Thoracic aorta (tissue), 2 donors: ENCODE measurements around the gene SPTBN5. TPM values are rescaled to one million over a fixed set of nuclear protein-coding genes. Genes with fewer than 3 reads are reported as not detected.

Experiments used
- ATAC-seq: fragments of 150-250 bp; one replicate; pipeline ENCODE4 v1.8.0; 2017; ENCODE audit warnings: low read depth; ENCODE audit not compliant: insufficient number of reproducible peaks, low FRiP score
- DNase-seq: peaks from one replicate; pipeline ENCODE4 v3.0.0-alpha.2; 2020; ENCODE audit warnings: low spot score
- H3K27ac ChIP-seq, 2 donors: fragments of 200-600 bp; sonication (generic); 1 replicate in 1 of 2; 2 replicates in 1 of 2; pipeline ENCODE4 v1.5.1; 2016; ENCODE audit warnings: mild to moderate bottlenecking in 2 of 2, moderate library complexity in 2 of 2
- H3K27me3 ChIP-seq: fragments of 200-600 bp; sonication (generic); replicated peaks from 2 replicates; pipeline ENCODE4 v1.6.0; 2016; ENCODE audit warnings: mild to moderate bottlenecking; ENCODE audit not compliant: insufficient read depth
- H3K36me3 ChIP-seq: fragments of 200-600 bp; sonication (generic); one replicate; pipeline ENCODE4 v1.5.1; 2016
- H3K4me1 ChIP-seq, 2 donors: fragments of 200-600 bp; sonication (generic); 1 replicate in 1 of 2; 2 replicates in 1 of 2; pipeline versions ENCODE4 v1.5.1 to v1.6.0; 2016; ENCODE audit warnings: low read depth in 2 of 2, mild to moderate bottlenecking in 1 of 2; ENCODE audit not compliant: control insufficient read depth in 1 of 2
- H3K4me3 ChIP-seq: fragments of 200-600 bp; sonication (generic); 2 replicates; pipeline ENCODE4 v1.5.1; 2016; ENCODE audit warnings: mild to moderate bottlenecking
- H3K9me3 ChIP-seq: fragments of 200-600 bp; sonication (generic); 2 replicates; pipeline ENCODE4 v1.5.1; 2016
- total RNA-seq, 2 donors: library from RNA; depleted of rRNA; stranded (reverse); fragments of >200 nt; gene quantifications; one replicate each; pipeline versions ENCODE4 v1.1.0 to v1.2.3, GENCODE V29; 2016
- TF ChIP-seq, protein P1 (sequence below): fragments of 200-600 bp; sonication (generic); IDR thresholded peaks from one replicate; pipeline ENCODE4 v1.5.1; 2019; ENCODE audit warnings: antibody characterized with exemption

SPTBN5 gene
- total RNA-seq, 2 donors from 2014 or later, result 1.3 to 3.9 TPM

- peak; percentile 55 for ATAC-seq
- TF ChIP-seq, protein P1, sequence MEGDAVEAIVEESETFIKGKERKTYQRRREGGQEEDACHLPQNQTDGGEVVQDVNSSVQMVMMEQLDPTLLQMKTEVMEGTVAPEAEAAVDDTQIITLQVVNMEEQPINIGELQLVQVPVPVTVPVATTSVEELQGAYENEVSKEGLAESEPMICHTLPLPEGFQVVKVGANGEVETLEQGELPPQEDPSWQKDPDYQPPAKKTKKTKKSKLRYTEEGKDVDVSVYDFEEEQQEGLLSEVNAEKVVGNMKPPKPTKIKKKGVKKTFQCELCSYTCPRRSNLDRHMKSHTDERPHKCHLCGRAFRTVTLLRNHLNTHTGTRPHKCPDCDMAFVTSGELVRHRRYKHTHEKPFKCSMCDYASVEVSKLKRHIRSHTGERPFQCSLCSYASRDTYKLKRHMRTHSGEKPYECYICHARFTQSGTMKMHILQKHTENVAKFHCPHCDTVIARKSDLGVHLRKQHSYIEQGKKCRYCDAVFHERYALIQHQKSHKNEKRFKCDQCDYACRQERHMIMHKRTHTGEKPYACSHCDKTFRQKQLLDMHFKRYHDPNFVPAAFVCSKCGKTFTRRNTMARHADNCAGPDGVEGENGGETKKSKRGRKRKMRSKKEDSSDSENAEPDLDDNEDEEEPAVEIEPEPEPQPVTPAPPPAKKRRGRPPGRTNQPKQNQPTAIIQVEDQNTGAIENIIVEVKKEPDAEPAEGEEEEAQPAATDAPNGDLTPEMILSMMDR, result peak; percentile 34
- Histone ChIP-seq H3K36me3 (no peaks in the 10 kb centered on the region), H3K4me1 (peaks cover 69 to 96% of the 10 kb centered on the region in 2 donors), H3K9me3 (no peaks in the 10 kb centered on the region), H3K27ac (peak overlapping the region; percentile 72 to 85), H3K27me3 (no peaks in the 10 kb centered on the region), H3K4me3 (no peak overlapping the region)
- DNase-seq, result no peak
These were observed 36.5 kb upstream of the SPTBN5 start for GRCh38 chr15:41930221-41930866.

DNA sequence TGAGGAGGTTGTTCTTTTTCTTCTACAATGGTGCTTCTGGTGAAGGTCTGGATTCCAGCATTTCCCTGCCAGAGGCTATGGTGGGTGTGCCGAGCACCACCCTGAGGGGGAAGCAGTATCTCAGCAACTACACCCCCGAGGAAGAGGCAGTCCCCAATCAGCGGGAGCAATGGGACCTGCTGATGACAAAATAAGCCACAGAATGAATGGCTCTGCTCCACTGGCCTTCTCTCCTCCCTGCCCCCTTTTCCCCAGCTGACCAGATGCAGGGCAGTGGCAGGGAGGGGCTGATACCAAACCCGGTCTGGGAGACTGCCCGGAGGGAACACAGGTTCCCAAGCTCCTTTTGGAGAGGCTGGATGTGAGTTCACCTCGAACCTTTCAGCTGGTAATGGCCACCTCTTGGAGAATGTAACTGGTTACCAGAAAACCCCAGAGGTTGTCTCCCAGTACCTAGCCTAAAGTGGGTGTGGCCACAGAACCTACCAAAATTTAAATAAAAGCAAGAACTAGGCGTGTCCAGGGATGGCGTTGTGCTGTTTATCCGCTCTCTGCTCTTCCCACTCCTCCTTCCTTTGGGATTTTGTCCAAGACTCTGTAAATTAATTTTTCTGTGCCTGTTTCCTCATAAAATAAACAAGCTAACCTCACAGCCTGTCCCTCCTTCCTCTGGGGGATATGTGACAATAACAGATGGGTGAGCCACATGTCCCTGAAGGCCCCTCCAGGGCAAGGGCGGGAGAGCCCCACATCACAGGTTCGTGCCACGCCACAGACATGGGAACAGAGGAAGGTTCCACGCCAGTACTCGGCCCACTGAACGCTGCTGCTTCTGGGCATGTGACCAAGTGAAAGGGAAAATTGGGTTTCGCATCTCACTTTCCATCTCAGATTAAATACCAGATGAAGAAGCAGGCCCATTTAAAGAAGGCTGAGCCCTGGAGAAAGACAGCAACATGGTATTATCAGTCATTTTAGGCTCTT is 35.1 kb upstream of the SPTBN5 start:
- H3K4me1 ChIP-seq, result peaks cover 61 to 86% of the 10 kb centered on the region in 2 donors
- H3K27me3 ChIP-seq, result no peaks in the 10 kb centered on the region
- ATAC-seq, result no peak
- no peaks in the 10 kb centered on the region for H3K36me3 ChIP-seq
- no peaks in the 10 kb centered on the region for H3K9me3 ChIP-seq
- no peak overlapping the region for H3K4me3 ChIP-seq
- DNase-seq, result no peak
- TF ChIP-seq, protein P1, result no peak
- H3K27ac ChIP-seq, result peak overlapping the region; percentile 72 to 85

- Histone ChIP-seq H3K36me3 (no peaks in the 10 kb centered on the region), H3K27ac (peak overlapping the region; percentile 72 to 85), H3K27me3 (no peaks in the 10 kb centered on the region), H3K4me3 (no peak overlapping the region), H3K4me1 (peaks cover 54 to 77% of the 10 kb centered on the region in 2 donors), H3K9me3 (no peaks in the 10 kb centered on the region)
- no peak for DNase-seq
- ATAC-seq, result no peak
- TF ChIP-seq, protein P1, result no peak
These were observed 34.2 kb upstream of the SPTBN5 start for GRCh38 chr15:41928100-41928499.

DNA sequence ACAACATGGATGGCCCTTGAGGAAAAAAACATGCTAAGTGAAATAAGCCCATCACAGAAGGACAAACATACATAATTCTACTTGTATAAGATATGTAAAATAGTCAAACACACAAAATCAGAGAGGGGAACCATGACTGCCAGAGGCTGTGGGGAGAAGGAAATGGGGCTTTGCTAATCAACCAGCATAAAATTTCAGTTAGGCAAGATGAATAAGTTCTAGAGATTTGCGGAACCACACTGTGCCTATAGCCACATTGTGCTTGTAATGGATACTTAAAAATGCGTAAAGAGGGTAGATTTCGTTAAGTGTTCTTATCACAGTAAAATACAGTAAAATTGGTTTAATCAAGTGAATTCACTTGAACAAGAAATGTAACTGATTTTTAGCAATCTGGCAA is 33.7 kb upstream of the SPTBN5 start:
- Histone ChIP-seq H3K27ac (peak overlapping the region in 1 of 2 donors; percentile 85), H3K27me3 (no peaks in the 10 kb centered on the region), H3K36me3 (no peaks in the 10 kb centered on the region), H3K9me3 (no peaks in the 10 kb centered on the region), H3K4me3 (no peak overlapping the region), H3K4me1 (peaks cover 49 to 72% of the 10 kb centered on the region in 2 donors)
- DNase-seq (no peak), ATAC-seq (no peak)
- TF ChIP-seq, protein P1, result no peak
